Ovary (tissue), 3 donors: ENCODE measurements around the gene OR5B3.

Source experiments
- CTCF ChIP-seq, 3 donors: fragments of 450-650 bp in 2 of 3; fragments of 200-600 bp in 1 of 3; IDR thresholded peaks; one replicate each; pipeline versions ENCODE4 v1.5.1 to v1.8.0; 2016 to 2022; ENCODE audit warnings: antibody characterized with exemption in 3 of 3, mild to moderate bottlenecking in 1 of 3
- EP300 ChIP-seq: sonication (generic); formaldehyde crosslinking; IDR thresholded peaks from one replicate; pipeline ENCODE4 v1.6.1; 2017; ENCODE audit warnings: antibody characterized with exemption
- POLR2A ChIP-seq: fragments of 450-650 bp; IDR thresholded peaks from one replicate; pipeline ENCODE4 v1.6.1; 2017; ENCODE audit warnings: antibody characterized with exemption, mild to moderate bottlenecking, moderate library complexity
- donor health status: DM: no; HTN: no; CAD: no.

GRCh38 chr11:58446294-58446693, 39.6 kb upstream of the OR5B3 start:
- TF ChIP-seq CTCF (IDR thresholded peaks at IDR 0.05): no peak
- TF ChIP-seq EP300: no peak
- TF ChIP-seq POLR2A: no peak
